Uterus (tissue), 2 donors: ENCODE measurements around the gene ARHGEF17.

Source experiments
- CTCF ChIP-seq, 4 experiments: fragments of 200-600 bp in 2 of 4; fragments of 450-650 bp in 2 of 4; sonication (generic) in 2 of 4; IDR thresholded peaks; one replicate each; pipeline ENCODE4 v1.5.1; 2016 to 2019; ENCODE audit warnings: antibody characterized with exemption in 4 of 4, mild to moderate bottlenecking in 2 of 4, moderate library complexity in 1 of 4
- POLR2A ChIP-seq, 2 donors: fragments of 450-650 bp; IDR thresholded peaks; one replicate each; pipeline ENCODE4 v1.6.1; 2016; ENCODE audit warnings: antibody characterized with exemption in 2 of 2, mild to moderate bottlenecking in 1 of 2, moderate library complexity in 1 of 2

DNA sequence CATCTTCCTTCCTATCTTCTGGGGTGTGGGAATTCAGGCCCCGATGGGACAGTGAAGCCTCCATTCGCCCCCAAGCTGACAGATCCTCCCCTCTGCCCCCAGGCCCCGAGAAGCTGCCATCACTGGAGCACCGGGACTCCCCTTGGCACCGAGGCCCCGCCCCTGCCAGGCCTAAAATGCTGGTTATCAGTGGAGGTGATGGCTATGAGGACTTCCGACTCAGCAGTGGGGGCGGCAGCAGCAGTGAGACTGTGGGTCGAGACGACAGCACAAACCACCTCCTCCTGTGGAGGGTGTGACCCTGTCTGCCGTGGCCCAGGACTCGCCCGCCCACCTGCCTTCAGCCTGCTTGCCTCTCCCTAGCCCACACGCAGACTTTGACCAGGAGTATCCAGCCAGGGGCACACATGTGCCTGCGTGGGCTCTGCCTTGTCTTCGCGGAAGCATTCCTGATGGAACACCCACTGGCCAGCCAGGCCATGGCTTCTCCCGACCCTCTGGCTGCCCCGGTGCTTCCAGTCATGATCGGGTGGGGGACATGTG lies 59.5 kb downstream of the ARHGEF17 start:
- TF ChIP-seq CTCF (IDR thresholded peaks at IDR 0.05) (no peak), POLR2A (IDR thresholded peaks at IDR 0.05) (no peak)
